GM12878 (cell line): Measurements from ENCODE around the gene SFT2D3. TPM values are rescaled to one million over a fixed set of nuclear protein-coding genes. Genes with fewer than 3 reads are reported as not detected.

ENCODE experiments used
- ATAC-seq: fragments of 200-7000 bp; cut with Tn5 transposase; 3 replicates; pipeline ENCODE4 v1.9.1; 2020; ENCODE audit warnings: mild to moderate bottlenecking, moderate library complexity
- BruUV-seq: library from RNA; stranded (reverse); fragments of 400-500 nt; replicated peaks from 2 replicates; lab custom pipeline; 2021; lab: Mats Ljungman, UMichigan
- CTCF ChIA-PET: fragments of 300-600 bp; sonication (Branson Sonifier 250); formaldehyde crosslinking; extraction: SDS; loops from one replicate; lab custom pipeline; 2021; ENCODE audit warnings: inconsistent platforms; lab: Yijun Ruan, JAX
- POLR2A ChIA-PET: fragments of 350-600 bp; formaldehyde crosslinking; extraction: SDS; loops from one replicate; lab custom pipeline; 2021; ENCODE audit warnings: inconsistent platforms; lab: Charles Lee
- RAD21 ChIA-PET: fragments of 300-600 bp; sonication (Branson Sonifier 250); formaldehyde crosslinking; loops from one replicate; lab custom pipeline; 2023; ENCODE audit warnings: antibody characterized with exemption; ENCODE audit not compliant: unreplicated experiment; lab: Charles Lee
- SMC1A ChIA-PET: fragments of 300-600 bp; sonication (Branson Sonifier 250); formaldehyde crosslinking; loops from one replicate; lab custom pipeline; 2023; ENCODE audit not compliant: unreplicated experiment, uncharacterized antibody; lab: Charles Lee
- DNase-seq: peaks from one replicate; pipeline ENCODE4 v3.0.0-alpha.2; 2011; ENCODE audit warnings: low read depth, low spot score
- FAIRE-seq: peaks from 3 replicates; lab custom pipeline; 2011; peaks lifted over from hg19 to GRCh38; lab: Jason Lieb, UNC
- H2AFZ ChIP-seq: 2 replicates; pipeline ENCODE4 v1.6.0; 2011; ENCODE audit warnings: low read depth, low read length, control low read depth; ENCODE audit not compliant: control insufficient read depth
- H3K27ac ChIP-seq: 2 replicates; pipeline ENCODE4 v1.5.1; 2011; ENCODE audit warnings: control low read depth; ENCODE audit not compliant: control insufficient read depth, insufficient read depth
- H3K27me3 ChIP-seq, 2 experiments: replicated peaks in 1 of 2; 2 replicates each; pipeline versions ENCODE4 v1.6.0 to v1.6.1; 2011; ENCODE audit warnings: low read length in 1 of 2; ENCODE audit not compliant: control insufficient read depth in 2 of 2, insufficient read depth in 2 of 2
- H3K36me3 ChIP-seq, 2 experiments: 2 replicates each; pipeline ENCODE4 v1.5.1; 2011; ENCODE audit warnings: low read length in 1 of 2; ENCODE audit not compliant: control insufficient read depth in 2 of 2, insufficient read depth in 2 of 2
- H3K4me1 ChIP-seq: 2 replicates; pipeline ENCODE4 v1.6.1; 2011; ENCODE audit warnings: mild to moderate bottlenecking, low read length, moderate library complexity, mixed read lengths; ENCODE audit not compliant: control insufficient read depth, insufficient read depth
- H3K4me2 ChIP-seq: 2 replicates; pipeline ENCODE4 v1.6.0; 2011; ENCODE audit warnings: control low read depth; ENCODE audit not compliant: control insufficient read depth, insufficient read depth
- H3K4me3 ChIP-seq: fragments of 200-600 bp; sonication (generic); 2 replicates; pipeline ENCODE4 v1.5.1; 2016
- H3K79me2 ChIP-seq: 2 replicates; pipeline ENCODE4 v1.6.0; 2011; ENCODE audit warnings: low read length; ENCODE audit not compliant: control insufficient read depth, insufficient read depth
- H3K9ac ChIP-seq: 2 replicates; pipeline ENCODE4 v1.8.0; 2011; ENCODE audit warnings: low read length, control low read depth, mixed read lengths; ENCODE audit not compliant: control insufficient read depth, insufficient read depth
- H3K9me3 ChIP-seq: replicated peaks from 3 replicates; pipeline ENCODE4 v1.5.1; 2011; ENCODE audit warnings: mild to moderate bottlenecking, low read length; ENCODE audit not compliant: control insufficient read depth, insufficient read depth
- H4K20me1 ChIP-seq: 2 replicates; pipeline ENCODE4 v1.6.0; 2011; ENCODE audit not compliant: control insufficient read depth, insufficient read depth
- BHLHE40 ChIP-seq, 2 experiments: fragments of 450-650 bp in 1 of 2; IDR thresholded peaks; 2 replicates each; pipeline ENCODE4 v1.6.1; 2011 to 2017; ENCODE audit warnings: low read depth in 2 of 2, borderline replicate concordance in 1 of 2, improper control_type of control experiment in 1 of 2, low read length in 1 of 2, mild to moderate bottlenecking in 1 of 2
- FOS ChIP-seq: IDR thresholded peaks from 3 replicates; pipeline ENCODE4 v1.6.1; 2011; ENCODE audit warnings: borderline replicate concordance; ENCODE audit not compliant: insufficient read length; ENCODE audit errors: extremely low read depth
- FOXM1 ChIP-seq: IDR thresholded peaks from 2 replicates; pipeline ENCODE4 v1.6.1; 2012; ENCODE audit warnings: low read depth, mild to moderate bottlenecking, inconsistent platforms, low read length, moderate library complexity
- KLF5 ChIP-seq: fragments of 450-650 bp; IDR thresholded peaks from 2 replicates; pipeline ENCODE4 v1.6.1; 2014; ENCODE audit warnings: mild to moderate bottlenecking; ENCODE audit not compliant: partially characterized antibody
- MYB ChIP-seq: fragments of 150-350 bp; IDR thresholded peaks from 2 replicates; pipeline ENCODE4 v1.6.1; 2014; ENCODE audit warnings: mild to moderate bottlenecking, low read depth, low read length, borderline replicate concordance
- NBN ChIP-seq: fragments of 450-650 bp; IDR thresholded peaks from 2 replicates; pipeline ENCODE4 v1.6.1; 2016
- POLR2AphosphoS2 ChIP-seq: IDR thresholded peaks from 2 replicates; pipeline ENCODE4 v1.6.1; 2011; ENCODE audit warnings: low read depth, mild to moderate bottlenecking, low read length, improper control_type of control experiment, moderate library complexity
- YBX1 ChIP-seq: fragments of 450-650 bp; IDR thresholded peaks from 2 replicates; pipeline ENCODE4 v1.6.1; 2016; ENCODE audit warnings: antibody characterized with exemption
- WGBS: methylation state at CpG from one replicate; pipeline ENCODE4 v1.1.6; 2016; ENCODE audit warnings: low lambda C conversion rate; ENCODE audit not compliant: insufficient replicate concordance, insufficient coverage; ENCODE audit errors: missing lambda C conversion rate; 5-methylcytosine and 5-hydroxymethylcytosine counted together
- in situ Hi-C: fragments of 300-500 bp; cut with MboI; formaldehyde crosslinking; loops from 9 replicates; pipeline ENCODE4 v1.14.3; 2018; ENCODE audit warnings: mixed read lengths
- intact Hi-C: fragments of 100-400 bp; cut with micrococcal nuclease; formaldehyde crosslinking; loops from one replicate; pipeline ENCODE4 v1.14.2; 2022; ENCODE audit not compliant: unreplicated experiment
- polyA plus RNA-seq, 11 experiments: library from polyadenylated mRNA; depleted of rRNA in 4 of 11; unstranded in 6 of 11; stranded (reverse) in 5 of 11; fragments of >200 nt; fragmentation: Nextera tagmentation in 4 of 11; fragmentation: Illumina TruSeq in 1 of 11; extraction: Ambion mirVana in 4 of 11; extraction: Trizol in 1 of 11; gene quantifications; 1 replicate in 1 of 11; 2 replicates in 10 of 11; pipeline versions ENCODE4 v1.2.1 to v1.2.3, GENCODE V29; 2011 to 2016; ENCODE audit warnings: inconsistent platforms in 2 of 11, missing spikeins in 2 of 11, low read depth in 1 of 11
- total RNA-seq, 4 experiments: library from RNA; depleted of rRNA in 3 of 4; stranded (reverse); fragments of >200 nt in 3 of 4; fragmentation: Illumina TruSeq in 1 of 4; extraction: Trizol in 1 of 4; gene quantifications; 2 replicates each; pipeline versions ENCODE4 v1.2.1 to v1.2.3, GENCODE V29; 2013 to 2021

Gene SFT2D3
- total and polyA plus RNA-seq, 10 of the 15 experiments (the other 5 are each of a cell fraction or from before 2014, with no cell fraction given), result 4.2 to 8.4 (median 6.6) TPM; not detected in 4

GRCh38 chr2:127703282-127703681 lies 2.0 kb downstream of the SFT2D3 start:
- Histone ChIP-seq H4K20me1 (no peaks in the 10 kb centered on the region), H3K27me3 (no peaks in the 10 kb centered on the region), H3K9me3 (no peaks in the 10 kb centered on the region), H3K36me3 (peaks cover 7 to 10% of the 10 kb centered on the region in 2 experiments; a peak in 3 of 4 replicates), H3K79me2 (peaks cover 21% of the 10 kb centered on the region), H3K4me3 (peak overlapping the region; percentile 71), H3K27ac (no peak overlapping the region), H3K4me1 (peaks cover 9% of the 10 kb centered on the region), H3K4me2 (peak overlapping the region; percentile 93), H2AFZ (no peak overlapping the region), H3K9ac (no peak overlapping the region)
- intact Hi-C loops, result loop anchor here (5.0 kb wide), 5 partner anchors 39 to 324 kb away; partner anchors contain the start of genes IWS1, POLR2D and SAP130
- ChIA-PET SMC1A (interaction anchor here (0.6 to 3.2 kb wide), 16 partner anchors 11 to 119 kb away, joined by 3 to 17 read pairs (median 4); no protein-coding TSS in a partner anchor), CTCF (interaction anchor here (1.4 to 3.3 kb wide), 4 partner anchors 11 to 108 kb away, joined by 3 to 9 read pairs (median 6); partner anchors contain the start of gene WDR33), RAD21 (interaction anchor here (0.8 to 5.7 kb wide), 7 partner anchors 31 to 108 kb away, joined by 3 to 53 read pairs (median 10); no protein-coding TSS in a partner anchor), POLR2A (interaction anchor here (0.6 to 2.1 kb wide), 6 partner anchors 11 to 127 kb away, joined by 3 to 9 read pairs (median 4); no protein-coding TSS in a partner anchor)
- ATAC-seq (no peak), FAIRE-seq (no peak), DNase-seq (no peak)
- TF ChIP-seq MYB (no peak), NBN (no peak), KLF5 (no peak), BHLHE40 (IDR thresholded peaks at IDR 0.05; ENCODE audit: borderline replicate concordance in 1 of 2, low read depth in 2 of 2, low read length in 1 of 2) (no peak), YBX1 (no peak), FOXM1 (no peak), FOS (no peak), POLR2AphosphoS2 (no peak)
- no TSS peak for BruUV-seq
- 88% methylated on average over 5 of the region's 5 CpGs for WGBS
- in situ Hi-C loops, result no loop called here
